Body of pancreas (tissue), 4 donors: ENCODE data around the gene SNRPA1. TPM values are rescaled to one million over a fixed set of nuclear protein-coding genes. Genes with fewer than 3 reads are reported as not detected.

Experiments used
- ATAC-seq: fragments of 150-250 bp; one replicate; pipeline ENCODE4 v1.9.1; 2016
- DNase-seq, 4 donors: peaks; one replicate each; pipeline ENCODE4 v3.0.0-alpha.2; 2019
- H3K27ac ChIP-seq, 4 donors: fragments of 200-600 bp; sonication (generic); 1 replicate in 3 of 4; 2 replicates in 1 of 4; pipeline versions ENCODE4 v1.5.1 to v1.6.1; 2016 to 2019; ENCODE audit warnings: mild to moderate bottlenecking in 1 of 4, mixed read lengths in 1 of 4, moderate library complexity in 1 of 4
- H3K27me3 ChIP-seq, 2 donors: fragments of 200-600 bp; sonication (generic); one replicate each; pipeline ENCODE4 v1.6.0; 2016; ENCODE audit warnings: mild to moderate bottlenecking in 1 of 2
- H3K36me3 ChIP-seq, 2 donors: fragments of 200-600 bp; sonication (generic); replicated peaks in 1 of 2; 2 replicates each; pipeline ENCODE4 v1.5.1; 2016; ENCODE audit warnings: low read depth in 2 of 2; ENCODE audit not compliant: insufficient read depth in 1 of 2
- H3K4me1 ChIP-seq: fragments of 200-600 bp; sonication (generic); one replicate; pipeline ENCODE4 v1.6.0; 2016
- H3K4me3 ChIP-seq, 2 donors: fragments of 200-600 bp; sonication (generic); 1 replicate in 1 of 2; 2 replicates in 1 of 2; pipeline ENCODE4 v1.5.1; 2016 to 2019
- H3K9me3 ChIP-seq, 3 donors: fragments of 200-600 bp; sonication (generic); 1 replicate in 2 of 3; 2 replicates in 1 of 3; pipeline ENCODE4 v1.5.1; 2016
- POLR2A ChIP-seq, 3 donors: fragments of 450-650 bp; IDR thresholded peaks; one replicate each; pipeline ENCODE4 v1.6.1; 2016; ENCODE audit warnings: antibody characterized with exemption in 3 of 3, mild to moderate bottlenecking in 2 of 3
- WGBS, 2 donors: methylation state at CpG; one replicate each; pipeline ENCODE4 v1.1.5; 2017; 5-methylcytosine and 5-hydroxymethylcytosine counted together
- intact Hi-C: fragments of 100-400 bp; cut with DNase I; formaldehyde crosslinking; loops from one replicate; pipeline ENCODE4 v1.15.1; 2023
- total RNA-seq, 2 donors: library from RNA; depleted of rRNA; stranded (reverse); fragments of >200 nt; gene quantifications; one replicate each; pipeline ENCODE4 v1.1.0, GENCODE V29; 2016
- TF ChIP-seq, protein P1 (sequence below), 7 experiments: fragments of 450-650 bp in 4 of 7; fragments of 200-600 bp in 3 of 7; sonication (generic) in 3 of 7; IDR thresholded peaks; one replicate each; pipeline ENCODE4 v1.5.1; 2016 to 2019; ENCODE audit warnings: antibody characterized with exemption in 7 of 7

Gene SNRPA1
- total RNA-seq, 2 donors from 2014 or later = 26.2 to 29.7 TPM

DNA sequence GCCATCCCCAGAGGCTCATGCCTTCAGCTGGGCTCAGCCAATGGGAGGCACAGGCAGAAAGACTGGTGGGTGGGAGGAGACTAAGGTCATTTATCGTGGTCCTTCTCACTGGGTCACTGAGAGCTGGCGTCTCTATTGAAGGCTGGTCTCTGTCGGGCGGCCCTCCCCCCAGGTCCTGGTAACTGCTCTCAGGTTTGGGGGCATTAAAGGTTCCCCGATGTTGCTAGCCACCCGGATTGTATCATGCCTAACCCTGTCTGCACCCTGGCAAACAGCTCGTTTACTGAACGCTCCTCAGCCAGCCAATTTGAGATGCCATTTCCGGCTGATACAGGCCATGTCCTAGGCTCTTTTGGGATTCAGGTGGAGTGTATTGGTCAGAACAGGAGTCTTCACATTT, 28.3 kb downstream of the SNRPA1 start:
- no peaks in the 10 kb centered on the region for H3K9me3 ChIP-seq
- no peak overlapping the region for H3K4me3 ChIP-seq
- ATAC-seq (peak; percentile 4), DNase-seq (no peak)
- 61 to 77% methylated on average over 9 of the region's 9 CpGs for WGBS, 2 donors
- H3K4me1 ChIP-seq = peaks cover 20% of the 10 kb centered on the region
- peak overlapping the region; percentile 45 to 80 (median 59) for H3K27ac ChIP-seq
- intact Hi-C loops = no loop called here
- TF ChIP-seq, protein P1, sequence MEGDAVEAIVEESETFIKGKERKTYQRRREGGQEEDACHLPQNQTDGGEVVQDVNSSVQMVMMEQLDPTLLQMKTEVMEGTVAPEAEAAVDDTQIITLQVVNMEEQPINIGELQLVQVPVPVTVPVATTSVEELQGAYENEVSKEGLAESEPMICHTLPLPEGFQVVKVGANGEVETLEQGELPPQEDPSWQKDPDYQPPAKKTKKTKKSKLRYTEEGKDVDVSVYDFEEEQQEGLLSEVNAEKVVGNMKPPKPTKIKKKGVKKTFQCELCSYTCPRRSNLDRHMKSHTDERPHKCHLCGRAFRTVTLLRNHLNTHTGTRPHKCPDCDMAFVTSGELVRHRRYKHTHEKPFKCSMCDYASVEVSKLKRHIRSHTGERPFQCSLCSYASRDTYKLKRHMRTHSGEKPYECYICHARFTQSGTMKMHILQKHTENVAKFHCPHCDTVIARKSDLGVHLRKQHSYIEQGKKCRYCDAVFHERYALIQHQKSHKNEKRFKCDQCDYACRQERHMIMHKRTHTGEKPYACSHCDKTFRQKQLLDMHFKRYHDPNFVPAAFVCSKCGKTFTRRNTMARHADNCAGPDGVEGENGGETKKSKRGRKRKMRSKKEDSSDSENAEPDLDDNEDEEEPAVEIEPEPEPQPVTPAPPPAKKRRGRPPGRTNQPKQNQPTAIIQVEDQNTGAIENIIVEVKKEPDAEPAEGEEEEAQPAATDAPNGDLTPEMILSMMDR (IDR thresholded peaks at IDR 0.05) = no peak
- no peak for TF ChIP-seq POLR2A (IDR thresholded peaks at IDR 0.05)
- H3K36me3 ChIP-seq = peaks cover 8 to 10% of the 10 kb centered on the region in 2 donors
- H3K27me3 ChIP-seq = no peaks in the 10 kb centered on the region

GRCh38 chr15:101266034-101266433, 29.0 kb downstream of the SNRPA1 start:
- H3K27ac ChIP-seq = no peak overlapping the region

GRCh38 chr15:101264911-101265641, 30.0 kb downstream of the SNRPA1 start:
- H3K4me1 ChIP-seq = peaks cover 20% of the 10 kb centered on the region
- H3K9me3 ChIP-seq = no peaks in the 10 kb centered on the region
- DNase-seq (peak in 1 of 4 donors; percentile 30), ATAC-seq (no peak)
- 76 to 78% methylated on average over 12 to 17 of the region's 17 CpGs for whole genome bisulfite sequencing, 2 donors
- intact Hi-C loops = no loop called here
- H3K27me3 ChIP-seq = no peaks in the 10 kb centered on the region
- H3K36me3 ChIP-seq = no peaks in the 10 kb centered on the region
- TF ChIP-seq, protein P1 (IDR thresholded peaks at IDR 0.05) = no peak
- TF ChIP-seq POLR2A (IDR thresholded peaks at IDR 0.05) = no peak
- no peak overlapping the region for H3K27ac ChIP-seq
- H3K4me3 ChIP-seq = no peak overlapping the region

More at GRCh38 chr15:101266034-101266433, 29.0 kb downstream of the SNRPA1 start:
- ATAC-seq = no peak
- WGBS, 2 donors = 50 to 62% methylated on average over 1 to 3 of the region's 3 CpGs
- no peaks in the 10 kb centered on the region for H3K9me3 ChIP-seq
- no peak overlapping the region for H3K4me3 ChIP-seq
- H3K27me3 ChIP-seq = no peaks in the 10 kb centered on the region
- TF ChIP-seq POLR2A (IDR thresholded peaks at IDR 0.05) = no peak
- TF ChIP-seq, protein P1 (IDR thresholded peaks at IDR 0.05) = no peak
- H3K36me3 ChIP-seq = peaks cover 3 to 4% of the 10 kb centered on the region in 2 donors
- intact Hi-C loops = no loop called here
- DNase-seq = peak in 1 of 4 donors; percentile 23
- peaks cover 20% of the 10 kb centered on the region for H3K4me1 ChIP-seq

- no peaks in the 10 kb centered on the region for H3K27me3 ChIP-seq
- ATAC-seq (no peak), DNase-seq (no peak)
- peaks cover 20% of the 10 kb centered on the region for H3K4me1 ChIP-seq
- WGBS, 2 donors = 90 to 91% methylated on average over 4 of the region's 4 CpGs
- no peak overlapping the region for H3K27ac ChIP-seq
- intact Hi-C loops = no loop called here
- no peak overlapping the region for H3K4me3 ChIP-seq
- H3K9me3 ChIP-seq = no peaks in the 10 kb centered on the region
- TF ChIP-seq, protein P1 (IDR thresholded peaks at IDR 0.05) = no peak
- TF ChIP-seq POLR2A (IDR thresholded peaks at IDR 0.05) = no peak
- H3K36me3 ChIP-seq = no peaks in the 10 kb centered on the region
Observed at GRCh38 chr15:101264011-101264410, 31.0 kb downstream of the SNRPA1 start.

GRCh38 chr15:101262551-101262950, 32.5 kb downstream of the SNRPA1 start:
- Histone ChIP-seq H3K9me3 (no peaks in the 10 kb centered on the region), H3K36me3 (no peaks in the 10 kb centered on the region), H3K27me3 (no peaks in the 10 kb centered on the region), H3K27ac (no peak overlapping the region), H3K4me3 (no peak overlapping the region), H3K4me1 (peaks cover 15% of the 10 kb centered on the region)
- ATAC-seq (no peak), DNase-seq (no peak)
- 51 to 61% methylated on average over 4 of the region's 4 CpGs for WGBS, 2 donors
- intact Hi-C loops = no loop called here
- TF ChIP-seq POLR2A (IDR thresholded peaks at IDR 0.05) = no peak
- TF ChIP-seq, protein P1 (IDR thresholded peaks at IDR 0.05) = no peak
